ENCODE data around the gene CACNA1B.
"Not testable (repeated sequence)": the region's sequence is repeated elsewhere in the genome, so short reads cannot be mapped to it uniquely, and the experiment has no call there.

Gene CACNA1B

GRCh38 chr9:138105561-138106505, 228.3 kb downstream of the CACNA1B start:
- in situ Hi-C loops (cut with MboI; ENCODE audit: low sequenced_read_pairs): no loop called here

- in situ Hi-C loops (cut with MboI; ENCODE audit: low sequenced_read_pairs): not testable (repeated sequence)
Observed at GRCh38 chr9:138107039-138107438, 229.5 kb downstream of the CACNA1B start.

GRCh38 chr9:138111607-138112006, 234.0 kb downstream of the CACNA1B start:
- in situ Hi-C loops (cut with MboI; ENCODE audit: low sequenced_read_pairs): no loop called here

- in situ Hi-C loops (cut with MboI; ENCODE audit: low sequenced_read_pairs): no loop called here
Observed at GRCh38 chr9:138112090-138112748, 234.6 kb downstream of the CACNA1B start.

GRCh38 chr9:138112791-138113600, 235.4 kb downstream of the CACNA1B start:
- in situ Hi-C loops (cut with MboI; ENCODE audit: low sequenced_read_pairs): no loop called here

GRCh38 chr9:138113701-138114325, 236.2 kb downstream of the CACNA1B start:
- in situ Hi-C loops (cut with MboI; ENCODE audit: low sequenced_read_pairs): not testable (repeated sequence)

GRCh38 chr9:138114501-138115245, 237.1 kb downstream of the CACNA1B start:
- in situ Hi-C loops (cut with MboI; ENCODE audit: low sequenced_read_pairs): no loop called here

- in situ Hi-C loops (cut with MboI; ENCODE audit: low sequenced_read_pairs): no loop called here
Observed at GRCh38 chr9:138115506-138115905, 237.9 kb downstream of the CACNA1B start.

- in situ Hi-C loops (cut with MboI; ENCODE audit: low sequenced_read_pairs): no loop called here
Observed at GRCh38 chr9:138116521-138116920, 238.9 kb downstream of the CACNA1B start.

GRCh38 chr9:138117101-138117750, 239.6 kb downstream of the CACNA1B start:
- in situ Hi-C loops (cut with MboI; ENCODE audit: low sequenced_read_pairs): no loop called here

- in situ Hi-C loops (cut with MboI; ENCODE audit: low sequenced_read_pairs): no loop called here
Observed at GRCh38 chr9:138117836-138118235, 240.3 kb downstream of the CACNA1B start.

GRCh38 chr9:138118601-138119071, 241.1 kb downstream of the CACNA1B start:
- in situ Hi-C loops (cut with MboI; ENCODE audit: low sequenced_read_pairs): no loop called here

- in situ Hi-C loops (cut with MboI; ENCODE audit: low sequenced_read_pairs): no loop called here
Observed at GRCh38 chr9:138119202-138120027, 241.8 kb downstream of the CACNA1B start.

- in situ Hi-C loops (cut with MboI; ENCODE audit: low sequenced_read_pairs): no loop called here
Observed at GRCh38 chr9:138120072-138120471, 242.5 kb downstream of the CACNA1B start.

- in situ Hi-C loops (cut with MboI; ENCODE audit: low sequenced_read_pairs): no loop called here
Observed at GRCh38 chr9:138120511-138121437, 243.2 kb downstream of the CACNA1B start.

- in situ Hi-C loops (cut with MboI; ENCODE audit: low sequenced_read_pairs): no loop called here
Observed at GRCh38 chr9:138121438-138122050, 244.0 kb downstream of the CACNA1B start.

- in situ Hi-C loops (cut with MboI; ENCODE audit: low sequenced_read_pairs): no loop called here
Observed at GRCh38 chr9:138122201-138122600, 244.6 kb downstream of the CACNA1B start.

Data from HL-60/S4 (cell line).